Measurements from ENCODE around the gene RMND1.

Gene RMND1

DNA sequence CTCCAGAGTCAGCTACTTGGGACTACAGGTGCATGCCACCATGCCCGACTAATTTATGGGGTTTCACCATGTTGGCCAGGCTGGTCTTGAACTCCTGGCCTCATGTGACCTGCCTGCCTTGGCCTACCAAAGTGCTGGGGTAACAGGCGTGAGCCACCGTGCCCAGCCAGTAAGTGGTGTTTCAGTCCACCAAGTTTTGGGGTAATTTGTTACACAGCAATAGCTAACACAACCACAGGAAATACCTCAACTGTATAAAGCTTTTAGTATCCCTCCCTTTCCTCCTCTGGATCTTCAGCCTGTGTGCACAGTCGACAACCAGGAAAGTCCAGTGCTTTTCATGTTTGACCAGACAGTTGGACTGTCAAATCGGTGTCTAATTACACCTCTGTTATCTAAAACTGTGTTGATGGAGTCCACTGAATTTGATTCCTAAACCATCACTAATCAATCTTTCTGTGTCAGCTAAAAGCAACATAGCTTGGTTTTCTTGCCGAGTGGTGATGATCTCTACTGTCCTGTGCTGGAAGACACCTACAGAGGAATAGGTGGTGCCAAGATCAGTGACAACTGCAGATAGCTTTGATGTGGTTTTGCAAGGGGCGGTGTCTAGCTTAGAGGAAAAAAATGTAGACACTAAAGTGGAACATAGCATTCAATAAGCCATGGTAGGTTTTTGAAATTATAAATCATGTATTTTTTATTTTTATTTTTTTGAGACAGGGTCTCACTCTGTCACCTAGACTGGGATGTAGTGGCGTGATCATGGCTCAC lies 38.4 kb downstream of the RMND1 start:
- Histone ChIP-seq H3K9me3 (ENCODE audit: control insufficient read depth, low read length) (no peaks in the 10 kb centered on the region), H3K4me3 (ENCODE audit: low read length) (no peak overlapping the region), H3K36me3 (ENCODE audit: control insufficient read depth, insufficient read depth, low read length, severe bottlenecking) (peaks cover 78% of the 10 kb centered on the region), H3K4me1 (ENCODE audit: control insufficient read depth, insufficient read depth, low read length) (peaks cover 11% of the 10 kb centered on the region), H3K27me3 (replicated peaks; ENCODE audit: control insufficient read depth, insufficient read depth, low read length) (no peaks in the 10 kb centered on the region), H3K9ac (ENCODE audit: low read length) (no peak overlapping the region)
- no peak for DNase-seq (ENCODE audit: low read depth)

DNA sequence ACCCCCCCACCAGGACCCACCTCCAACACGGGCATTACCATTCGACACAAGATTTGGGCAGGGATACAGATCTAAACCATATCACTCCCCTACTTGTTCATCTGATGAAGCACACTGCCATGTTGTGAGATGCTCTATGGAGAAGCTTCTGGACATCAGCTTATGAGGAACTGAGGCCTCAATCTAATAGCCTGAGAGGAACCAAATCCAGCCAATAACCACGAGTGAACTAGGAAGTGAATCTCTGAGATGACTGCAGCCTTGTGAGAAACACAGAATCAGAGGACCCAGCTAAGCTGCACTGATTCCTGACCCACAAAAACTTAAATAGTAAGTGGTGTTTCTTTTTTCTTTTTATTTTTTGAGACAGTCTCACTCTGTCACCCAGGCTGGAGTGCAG lies 39.0 kb downstream of the RMND1 start:
- Histone ChIP-seq H3K9ac (ENCODE audit: low read length) (no peak overlapping the region), H3K36me3 (ENCODE audit: control insufficient read depth, insufficient read depth, low read length, severe bottlenecking) (peaks cover 75% of the 10 kb centered on the region), H3K27me3 (replicated peaks; ENCODE audit: control insufficient read depth, insufficient read depth, low read length) (no peaks in the 10 kb centered on the region), H3K4me3 (ENCODE audit: low read length) (no peak overlapping the region), H3K4me1 (ENCODE audit: control insufficient read depth, insufficient read depth, low read length) (peaks cover 12% of the 10 kb centered on the region), H3K9me3 (ENCODE audit: control insufficient read depth, low read length) (no peaks in the 10 kb centered on the region)
- DNase-seq (ENCODE audit: low read depth): no peak

DNA sequence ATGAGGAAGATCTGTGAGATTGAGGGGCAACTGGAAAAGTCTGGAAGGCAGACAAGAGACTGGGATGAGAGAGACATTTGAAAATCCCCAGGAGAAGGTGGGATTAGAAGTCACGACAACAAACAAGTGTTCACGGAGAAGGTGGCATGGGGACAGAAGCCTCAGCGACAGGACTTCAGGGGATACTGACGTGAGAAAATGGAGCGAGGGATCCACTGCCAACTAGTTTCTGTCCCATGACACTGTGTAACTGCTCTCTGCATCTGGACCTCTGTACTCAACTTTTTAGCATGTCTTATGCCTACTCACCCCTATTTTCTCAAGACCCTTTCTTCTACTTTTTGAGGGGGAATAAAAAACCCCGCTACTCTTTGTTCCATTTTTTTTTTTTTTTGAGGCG lies 42.2 kb downstream of the RMND1 start:
- Histone ChIP-seq H3K36me3 (ENCODE audit: control insufficient read depth, insufficient read depth, low read length, severe bottlenecking) (peaks cover 58% of the 10 kb centered on the region), H3K9me3 (ENCODE audit: control insufficient read depth, low read length) (no peaks in the 10 kb centered on the region), H3K9ac (ENCODE audit: low read length) (no peak overlapping the region), H3K4me3 (ENCODE audit: low read length) (no peak overlapping the region), H3K27me3 (replicated peaks; ENCODE audit: control insufficient read depth, insufficient read depth, low read length) (no peaks in the 10 kb centered on the region), H3K4me1 (ENCODE audit: control insufficient read depth, insufficient read depth, low read length) (peaks cover 16% of the 10 kb centered on the region)
- DNase-seq (ENCODE audit: low read depth): no peak

DNA sequence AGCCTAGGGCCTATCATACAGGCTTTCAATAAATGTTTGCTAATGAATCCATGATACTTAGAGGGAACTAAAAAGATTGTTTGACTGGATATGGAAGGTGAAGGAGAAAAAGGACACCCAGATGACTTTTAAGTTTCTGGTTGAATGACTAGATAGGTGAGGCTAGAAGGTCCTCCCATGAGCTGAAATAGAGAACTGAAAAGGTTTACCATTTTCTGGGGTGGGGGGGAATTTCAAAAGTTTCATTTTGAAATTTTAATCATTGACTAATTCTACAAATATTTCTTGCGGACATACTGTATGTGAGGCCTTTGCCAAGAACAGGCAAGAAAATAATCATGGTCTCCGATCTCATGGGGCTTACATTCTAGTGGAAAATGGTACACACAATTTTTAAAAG lies 42.7 kb downstream of the RMND1 start:
- no peaks in the 10 kb centered on the region for H3K27me3 ChIP-seq (replicated peaks; ENCODE audit: control insufficient read depth, insufficient read depth, low read length)
- H3K9ac ChIP-seq (ENCODE audit: low read length): no peak overlapping the region
- DNase-seq (ENCODE audit: low read depth): no peak
- no peak overlapping the region for H3K4me3 ChIP-seq (ENCODE audit: low read length)
- no peaks in the 10 kb centered on the region for H3K9me3 ChIP-seq (ENCODE audit: control insufficient read depth, low read length)
- H3K4me1 ChIP-seq (ENCODE audit: control insufficient read depth, insufficient read depth, low read length): peaks cover 19% of the 10 kb centered on the region
- H3K36me3 ChIP-seq (ENCODE audit: control insufficient read depth, insufficient read depth, low read length, severe bottlenecking): peaks cover 58% of the 10 kb centered on the region

DNA sequence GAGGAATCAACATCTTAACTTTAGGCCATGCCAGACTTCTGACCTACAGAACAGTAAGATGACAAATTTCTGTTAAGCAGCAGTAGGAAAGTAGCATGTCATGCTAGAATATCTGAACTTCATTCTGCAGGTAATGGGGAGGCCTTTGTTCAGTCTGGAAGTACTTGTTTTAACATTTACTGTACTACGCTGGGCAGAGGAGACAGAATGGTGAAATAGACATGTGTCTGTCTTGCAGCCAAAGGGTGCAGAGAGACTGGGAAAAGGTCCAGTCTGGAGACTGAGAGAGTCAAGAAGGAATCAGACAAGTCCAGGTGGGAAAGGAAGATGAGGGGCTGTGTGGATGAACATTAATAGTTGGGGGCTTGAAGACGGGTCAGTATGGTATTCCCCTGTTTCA lies 43.1 kb downstream of the RMND1 start:
- no peak for DNase-seq (ENCODE audit: low read depth)
- Histone ChIP-seq H3K27me3 (replicated peaks; ENCODE audit: control insufficient read depth, insufficient read depth, low read length) (no peaks in the 10 kb centered on the region), H3K9ac (ENCODE audit: low read length) (no peak overlapping the region), H3K9me3 (ENCODE audit: control insufficient read depth, low read length) (no peaks in the 10 kb centered on the region), H3K36me3 (ENCODE audit: control insufficient read depth, insufficient read depth, low read length, severe bottlenecking) (peaks cover 58% of the 10 kb centered on the region), H3K4me1 (ENCODE audit: control insufficient read depth, insufficient read depth, low read length) (peaks cover 19% of the 10 kb centered on the region), H3K4me3 (ENCODE audit: low read length) (no peak overlapping the region)

DNA sequence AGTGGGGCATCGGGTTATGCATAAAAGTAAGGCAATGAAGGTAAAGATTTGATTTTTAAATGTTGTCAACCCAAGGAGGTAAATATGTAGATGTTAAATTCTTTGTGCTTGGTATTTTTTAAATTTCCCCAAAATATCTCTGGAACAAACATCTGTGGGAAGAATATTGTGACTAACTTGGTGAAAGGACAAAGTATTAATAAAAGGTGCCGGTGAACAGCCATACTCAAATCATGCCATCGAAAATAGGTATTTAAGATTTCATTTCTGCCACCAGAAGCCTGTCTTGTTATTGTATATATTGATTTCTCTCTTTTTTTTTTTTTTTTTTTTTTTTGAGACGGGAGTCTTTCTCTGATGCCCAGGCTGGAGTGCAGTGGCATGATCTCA lies 48.0 kb downstream of the RMND1 start:
- Histone ChIP-seq H3K9me3 (ENCODE audit: control insufficient read depth, low read length) (no peaks in the 10 kb centered on the region), H3K4me3 (ENCODE audit: low read length) (no peak overlapping the region), H3K4me1 (ENCODE audit: control insufficient read depth, insufficient read depth, low read length) (peaks cover 15% of the 10 kb centered on the region), H3K27me3 (replicated peaks; ENCODE audit: control insufficient read depth, insufficient read depth, low read length) (no peaks in the 10 kb centered on the region), H3K9ac (ENCODE audit: low read length) (no peak overlapping the region), H3K36me3 (ENCODE audit: control insufficient read depth, insufficient read depth, low read length, severe bottlenecking) (peaks cover 34% of the 10 kb centered on the region)
- no peak for DNase-seq (ENCODE audit: low read depth)

DNA sequence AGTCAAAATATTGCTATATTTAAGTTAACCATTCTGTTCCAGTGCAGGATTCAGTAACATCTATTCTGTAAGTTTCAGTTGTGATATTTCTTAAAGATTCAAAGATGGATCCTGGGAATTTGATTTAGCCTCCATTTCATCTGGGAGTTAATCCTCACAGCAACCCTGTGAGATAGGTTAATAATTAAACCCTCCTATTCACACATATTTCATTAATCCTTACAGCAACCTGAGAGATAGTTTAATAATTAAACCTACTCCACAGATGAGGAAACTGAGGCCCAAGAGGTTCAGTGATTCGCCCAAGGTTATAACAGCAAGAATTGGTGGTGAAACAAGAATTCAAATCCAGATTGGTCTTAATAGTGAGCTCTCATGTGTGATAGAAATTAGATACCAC lies 49.7 kb downstream of the RMND1 start:
- H3K9me3 ChIP-seq (ENCODE audit: control insufficient read depth, low read length): no peaks in the 10 kb centered on the region
- H3K27me3 ChIP-seq (replicated peaks; ENCODE audit: control insufficient read depth, insufficient read depth, low read length): no peaks in the 10 kb centered on the region
- peaks cover 32% of the 10 kb centered on the region for H3K36me3 ChIP-seq (ENCODE audit: control insufficient read depth, insufficient read depth, low read length, severe bottlenecking)
- no peak for DNase-seq (ENCODE audit: low read depth)
- H3K4me3 ChIP-seq (ENCODE audit: low read length): no peak overlapping the region
- H3K9ac ChIP-seq (ENCODE audit: low read length): no peak overlapping the region
- peaks cover 10% of the 10 kb centered on the region for H3K4me1 ChIP-seq (ENCODE audit: control insufficient read depth, insufficient read depth, low read length)

DNA sequence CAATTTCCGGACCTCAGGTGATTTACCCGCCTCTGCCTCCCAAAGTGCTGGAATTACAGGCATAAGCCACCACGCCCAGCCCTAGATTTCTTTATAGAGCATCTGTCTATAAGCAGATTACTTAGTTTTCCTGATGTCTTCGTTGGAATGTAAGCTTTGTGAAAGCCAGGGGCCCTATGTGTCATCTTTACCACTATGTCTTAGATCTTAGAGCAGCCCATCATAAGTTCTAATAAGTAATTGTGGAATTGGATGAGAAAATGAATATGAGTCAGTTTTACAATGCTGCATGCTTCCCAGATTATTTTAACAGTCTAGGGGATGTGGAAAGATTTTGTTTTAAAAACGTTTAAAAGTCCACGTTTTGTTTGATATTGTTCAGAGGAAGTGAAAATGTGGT lies 51.5 kb downstream of the RMND1 start:
- Histone ChIP-seq H3K4me3 (ENCODE audit: low read length) (no peak overlapping the region), H3K9ac (ENCODE audit: low read length) (no peak overlapping the region), H3K36me3 (ENCODE audit: control insufficient read depth, insufficient read depth, low read length, severe bottlenecking) (peaks cover 30% of the 10 kb centered on the region), H3K27me3 (replicated peaks; ENCODE audit: control insufficient read depth, insufficient read depth, low read length) (no peaks in the 10 kb centered on the region), H3K9me3 (ENCODE audit: control insufficient read depth, low read length) (no peaks in the 10 kb centered on the region), H3K4me1 (ENCODE audit: control insufficient read depth, insufficient read depth, low read length) (peaks cover 7% of the 10 kb centered on the region)
- no peak for DNase-seq (ENCODE audit: low read depth)

DNA sequence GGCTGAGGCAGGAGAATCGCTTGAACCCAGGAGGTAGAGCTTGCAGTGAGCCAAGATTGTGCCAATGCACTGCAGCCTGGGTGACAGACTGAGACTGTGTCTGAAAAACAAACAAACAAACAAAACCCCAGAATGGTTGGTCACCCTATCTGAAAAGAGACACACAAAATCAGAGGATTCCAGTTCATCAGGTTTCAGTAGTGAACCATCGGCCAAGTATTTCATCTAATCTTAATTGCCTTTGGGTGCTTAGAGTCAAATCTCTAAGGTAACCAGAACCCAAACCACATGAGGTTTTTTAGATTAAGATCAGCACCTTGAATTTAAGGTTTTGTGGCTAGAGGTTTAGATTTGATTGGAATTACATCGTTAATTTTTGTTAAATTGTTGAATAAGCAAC lies 52.2 kb downstream of the RMND1 start:
- no peak overlapping the region for H3K9ac ChIP-seq (ENCODE audit: low read length)
- peaks cover 25% of the 10 kb centered on the region for H3K36me3 ChIP-seq (ENCODE audit: control insufficient read depth, insufficient read depth, low read length, severe bottlenecking)
- no peak for DNase-seq (ENCODE audit: low read depth)

DNA sequence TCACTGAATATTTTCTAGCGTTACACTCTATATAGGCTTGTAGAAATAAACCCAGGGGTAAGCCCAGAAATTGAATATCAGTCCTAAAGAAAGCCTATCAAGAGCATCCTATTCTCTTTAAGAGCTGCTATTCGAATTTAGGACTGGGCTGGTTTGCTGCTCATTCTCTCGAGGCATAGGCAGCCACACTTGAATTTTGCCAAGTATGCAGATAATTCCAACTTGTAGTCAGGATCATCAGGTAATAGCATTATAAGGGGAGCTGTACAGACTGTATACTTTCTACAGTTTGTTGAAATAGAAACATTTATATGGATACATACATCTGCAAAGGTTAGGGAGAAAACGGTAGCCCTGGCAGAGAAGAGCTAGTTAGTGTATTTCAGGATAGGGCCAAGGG lies 58.5 kb downstream of the RMND1 start:
- Histone ChIP-seq H3K27me3 (replicated peaks; ENCODE audit: control insufficient read depth, insufficient read depth, low read length) (no peaks in the 10 kb centered on the region), H3K4me1 (ENCODE audit: control insufficient read depth, insufficient read depth, low read length) (peaks cover 40% of the 10 kb centered on the region), H3K36me3 (ENCODE audit: control insufficient read depth, insufficient read depth, low read length, severe bottlenecking) (peaks cover 7% of the 10 kb centered on the region), H3K9ac (ENCODE audit: low read length) (peak overlapping the region; percentile 17), H3K9me3 (ENCODE audit: control insufficient read depth, low read length) (no peaks in the 10 kb centered on the region), H3K4me3 (ENCODE audit: low read length) (peak overlapping the region; percentile 78)
- DNase-seq (ENCODE audit: low read depth): no peak

More for the DNA sequence above, 52.2 kb downstream of the RMND1 start:
- Histone ChIP-seq H3K27me3 (replicated peaks; ENCODE audit: control insufficient read depth, insufficient read depth, low read length) (no peaks in the 10 kb centered on the region), H3K9me3 (ENCODE audit: control insufficient read depth, low read length) (no peaks in the 10 kb centered on the region), H3K4me3 (ENCODE audit: low read length) (no peak overlapping the region), H3K4me1 (ENCODE audit: control insufficient read depth, insufficient read depth, low read length) (peaks cover 15% of the 10 kb centered on the region)

DNA sequence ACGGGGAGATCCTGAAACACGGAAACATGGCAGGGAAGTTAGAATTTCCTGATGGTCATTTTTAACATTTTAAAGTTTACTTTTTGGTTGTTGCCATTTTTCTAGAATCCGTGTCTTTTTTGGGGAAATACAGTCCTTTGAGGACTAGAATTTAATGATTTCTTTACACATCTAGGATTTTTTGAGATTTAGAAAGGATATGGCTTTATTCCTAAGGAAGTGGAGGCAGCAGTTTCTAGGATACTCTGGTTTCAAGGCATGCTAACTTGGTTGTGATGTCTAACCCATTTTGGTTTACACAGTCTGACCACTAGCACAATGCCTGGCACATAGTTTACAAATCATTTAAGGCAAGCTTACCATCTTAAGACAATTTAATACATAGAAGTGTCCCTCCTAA lies 59.5 kb downstream of the RMND1 start:
- peaks cover 49% of the 10 kb centered on the region for H3K4me1 ChIP-seq (ENCODE audit: control insufficient read depth, insufficient read depth, low read length)
- H3K4me3 ChIP-seq (ENCODE audit: low read length): peak overlapping the region; percentile 78
- H3K36me3 ChIP-seq (ENCODE audit: control insufficient read depth, insufficient read depth, low read length, severe bottlenecking): peaks cover 3% of the 10 kb centered on the region
- DNase-seq (ENCODE audit: low read depth): no peak
- no peaks in the 10 kb centered on the region for H3K9me3 ChIP-seq (ENCODE audit: control insufficient read depth, low read length)
- H3K9ac ChIP-seq (ENCODE audit: low read length): peak overlapping the region; percentile 85
- H3K27me3 ChIP-seq (replicated peaks; ENCODE audit: control insufficient read depth, insufficient read depth, low read length): no peaks in the 10 kb centered on the region
